DND-41 (cell line): Measurements from ENCODE around the gene SPINK1.

Source experiments
- EZH2 ChIP-seq: IDR thresholded peaks from 3 replicates; pipeline ENCODE4 v1.6.1; 2012; ENCODE audit warnings: borderline replicate concordance, low read depth, mild to moderate bottlenecking, moderate library complexity, low read length, inconsistent platforms; ENCODE audit not compliant: severe bottlenecking
- TF ChIP-seq, protein P1 (sequence below): IDR thresholded peaks from 2 replicates; pipeline ENCODE4 v1.5.1; 2012; ENCODE audit warnings: borderline replicate concordance, low read length, moderate library complexity, mild to moderate bottlenecking; ENCODE audit not compliant: poor library complexity, severe bottlenecking; ENCODE audit errors: extremely low read depth

DNA sequence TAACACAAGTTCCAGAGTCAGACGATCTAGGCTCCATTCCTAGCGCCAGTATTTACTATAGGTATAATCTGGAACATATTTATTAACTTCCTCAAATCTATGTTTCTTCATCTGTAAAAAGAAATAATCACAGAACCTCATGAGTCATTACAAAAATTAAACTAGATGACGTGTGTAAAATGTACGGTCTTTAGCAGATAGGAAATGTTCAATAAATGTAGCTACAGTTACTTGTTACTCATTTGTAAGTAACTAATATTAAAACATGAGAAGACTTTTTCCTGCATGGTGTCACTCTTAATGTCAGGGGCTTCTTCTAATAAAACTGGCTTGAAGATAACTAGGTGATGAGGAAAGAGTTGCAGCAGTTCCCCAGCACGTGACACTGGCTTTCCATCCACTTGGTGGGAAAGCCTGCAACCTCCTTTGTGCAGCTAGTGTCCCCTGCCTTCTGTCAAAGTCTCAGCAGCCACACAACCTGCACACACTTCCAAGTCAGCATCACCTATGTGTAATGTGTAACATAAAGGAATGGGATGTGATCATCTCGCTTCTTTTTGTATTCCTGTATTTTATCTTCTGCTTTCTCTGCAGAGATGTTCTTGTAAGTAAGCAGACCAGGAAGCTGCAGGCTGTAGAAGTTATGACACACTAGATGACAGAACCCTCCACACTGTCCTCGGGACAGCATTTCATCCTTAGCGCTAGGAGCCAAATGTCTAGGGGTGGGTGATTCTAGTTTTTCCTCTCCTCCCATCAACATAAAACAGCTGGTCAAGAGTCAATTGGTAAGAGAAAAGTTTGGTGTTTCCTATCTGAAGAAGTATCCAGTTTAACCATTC, 47.1 kb downstream of the SPINK1 start:
- TF ChIP-seq, protein P1, sequence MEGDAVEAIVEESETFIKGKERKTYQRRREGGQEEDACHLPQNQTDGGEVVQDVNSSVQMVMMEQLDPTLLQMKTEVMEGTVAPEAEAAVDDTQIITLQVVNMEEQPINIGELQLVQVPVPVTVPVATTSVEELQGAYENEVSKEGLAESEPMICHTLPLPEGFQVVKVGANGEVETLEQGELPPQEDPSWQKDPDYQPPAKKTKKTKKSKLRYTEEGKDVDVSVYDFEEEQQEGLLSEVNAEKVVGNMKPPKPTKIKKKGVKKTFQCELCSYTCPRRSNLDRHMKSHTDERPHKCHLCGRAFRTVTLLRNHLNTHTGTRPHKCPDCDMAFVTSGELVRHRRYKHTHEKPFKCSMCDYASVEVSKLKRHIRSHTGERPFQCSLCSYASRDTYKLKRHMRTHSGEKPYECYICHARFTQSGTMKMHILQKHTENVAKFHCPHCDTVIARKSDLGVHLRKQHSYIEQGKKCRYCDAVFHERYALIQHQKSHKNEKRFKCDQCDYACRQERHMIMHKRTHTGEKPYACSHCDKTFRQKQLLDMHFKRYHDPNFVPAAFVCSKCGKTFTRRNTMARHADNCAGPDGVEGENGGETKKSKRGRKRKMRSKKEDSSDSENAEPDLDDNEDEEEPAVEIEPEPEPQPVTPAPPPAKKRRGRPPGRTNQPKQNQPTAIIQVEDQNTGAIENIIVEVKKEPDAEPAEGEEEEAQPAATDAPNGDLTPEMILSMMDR = no peak
- no peak for TF ChIP-seq EZH2
